Hindlimb muscle (tissue), 1 donor: ENCODE results near the gene DDX39B. TPM values are rescaled to one million over a fixed set of nuclear protein-coding genes. Genes with fewer than 3 reads are reported as not detected.

Experiments used
- polyA plus RNA-seq: library from polyadenylated mRNA; unstranded; fragments of 120-200 nt; gene quantifications from one replicate; pipeline ENCODE4 v1.2.1, GENCODE V29; 2013; ENCODE audit not compliant: insufficient read length

DDX39B gene
- polyA plus RNA-seq, 1 donor = 420 TPM

Other genes with a start within 250 kb of the DDX39B start
- 119 TPM for gene HLA-B, start 184.8 kb downstream of the DDX39B start, polyA plus RNA-seq
- 6.7 TPM for gene MICA, start 138.4 kb downstream of the DDX39B start, polyA plus RNA-seq
- 0.85 TPM for gene MICB, start 43.9 kb downstream of the DDX39B start, polyA plus RNA-seq
- gene MCCD1, start 13.0 kb downstream of the DDX39B start, polyA plus RNA-seq = not detected
- gene ATP6V1G2, start 4.6 kb upstream of the DDX39B start, polyA plus RNA-seq = 4.2 TPM
- 18.9 TPM for gene NFKBIL1, start 5.6 kb upstream of the DDX39B start, polyA plus RNA-seq
- not detected for gene LTA, start 30.3 kb upstream of the DDX39B start, polyA plus RNA-seq
- gene TNF, start 33.6 kb upstream of the DDX39B start, polyA plus RNA-seq = 0.12 TPM
- 1.5 TPM for gene LTB, start 40.4 kb upstream of the DDX39B start, polyA plus RNA-seq
- 8.3 TPM for gene LST1, start 44.3 kb upstream of the DDX39B start, polyA plus RNA-seq
- not detected for gene NCR3, start 51.0 kb upstream of the DDX39B start, polyA plus RNA-seq
- 24.6 TPM for gene AIF1, start 73.2 kb upstream of the DDX39B start, polyA plus RNA-seq
- gene PRRC2A, start 78.7 kb upstream of the DDX39B start, polyA plus RNA-seq = 166 TPM
- 252 TPM for gene BAG6, start 110.7 kb upstream of the DDX39B start, polyA plus RNA-seq
- gene APOM, start 113.9 kb upstream of the DDX39B start, polyA plus RNA-seq = 3.3 TPM
- 13.1 TPM for gene C6orf47, start 118.8 kb upstream of the DDX39B start, polyA plus RNA-seq
- gene GPANK1, start 123.0 kb upstream of the DDX39B start, polyA plus RNA-seq = 17.1 TPM
- 127 TPM for gene CSNK2B, start 124.1 kb upstream of the DDX39B start, polyA plus RNA-seq
- gene LY6G5B, start 128.0 kb upstream of the DDX39B start, polyA plus RNA-seq = 11.7 TPM
- 6.3 TPM for gene LY6G5C, start 139.1 kb upstream of the DDX39B start, polyA plus RNA-seq
- gene ABHD16A, start 161.3 kb upstream of the DDX39B start, polyA plus RNA-seq = 54.6 TPM
- not detected for gene LY6G6F, start 164.9 kb upstream of the DDX39B start, polyA plus RNA-seq
- gene LY6G6D, start 173.3 kb upstream of the DDX39B start, polyA plus RNA-seq = not detected
- 0.28 TPM for gene LY6G6C, start 179.7 kb upstream of the DDX39B start, polyA plus RNA-seq
- gene MPIG6B, start 181.4 kb upstream of the DDX39B start, polyA plus RNA-seq = 0.71 TPM
- gene DDAH2, start 187.3 kb upstream of the DDX39B start, polyA plus RNA-seq = 128 TPM
- gene CLIC1, start 194.5 kb upstream of the DDX39B start, polyA plus RNA-seq = 116 TPM
- gene MSH5, start 198.0 kb upstream of the DDX39B start, polyA plus RNA-seq = 14.4 TPM
- 2.4 TPM for gene SAPCD1, start 220.7 kb upstream of the DDX39B start, polyA plus RNA-seq
- 2.5 TPM for gene VWA7, start 235.3 kb upstream of the DDX39B start, polyA plus RNA-seq